Fibroblast of villous mesenchyme (primary cell): ENCODE data around the gene GDF2. TPM values are rescaled to one million over a fixed set of nuclear protein-coding genes. Genes with fewer than 3 reads are reported as not detected.

ENCODE experiments used
- DNase-seq: peaks from one replicate; pipeline ENCODE4 v3.0.0-alpha.2; 2010; ENCODE audit warnings: low read depth
- H3K4me3 ChIP-seq: 2 replicates; pipeline ENCODE4 v1.5.1; 2011; ENCODE audit warnings: low read depth, mild to moderate bottlenecking, low read length
- CTCF ChIP-seq: IDR thresholded peaks from 2 replicates; pipeline ENCODE4 v1.5.1; 2012; ENCODE audit warnings: low read depth, mild to moderate bottlenecking, low read length; ENCODE audit not compliant: insufficient read depth
- total RNA-seq: library from RNA; depleted of rRNA; stranded (reverse); fragments of >200 nt; gene quantifications from 2 replicates; pipeline ENCODE4 v1.2.3, GENCODE V29; 2012

GDF2 gene
- total RNA-seq, 1 donor: not detected

GRCh38 chr10:47297866-47298540 is 24.3 kb upstream of the GDF2 start:
- TF ChIP-seq CTCF: no peak
- no peak for DNase-seq
- H3K4me3 ChIP-seq: no peak overlapping the region

- H3K4me3 ChIP-seq: no peak overlapping the region
- TF ChIP-seq CTCF: no peak
- no peak for DNase-seq
These were observed 23.5 kb upstream of the GDF2 start for GRCh38 chr10:47298715-47299114.

- no peak within 1 kb of the TSS for H3K4me3 ChIP-seq
- TF ChIP-seq CTCF: no peak
These were observed 22.4 kb upstream of the GDF2 start, which contains the start of gene GDF10 for GRCh38 chr10:47299611-47300428. Gene GDF10, plus strand, starts transcription at chr10:47300197. Its CDS starts 455 bp downstream, at chr10:47300652.

GRCh38 chr10:47300429-47300931 is 21.8 kb upstream of the GDF2 start:
- TF ChIP-seq CTCF: no peak
- H3K4me3 ChIP-seq: no peak overlapping the region
- DNase-seq: no peak

More at GRCh38 chr10:47299611-47300428, 22.4 kb upstream of the GDF2 start, which contains the start of gene GDF10:
- no peak for DNase-seq

- no peak overlapping the region for H3K4me3 ChIP-seq
- DNase-seq: no peak
- TF ChIP-seq CTCF: no peak
These were observed 20.4 kb upstream of the GDF2 start for GRCh38 chr10:47301833-47302232.

GRCh38 chr10:47303105-47303504 is 19.1 kb upstream of the GDF2 start:
- TF ChIP-seq CTCF: no peak
- H3K4me3 ChIP-seq: no peak overlapping the region

More at GRCh38 chr10:47303105-47303504, 19.1 kb upstream of the GDF2 start:
- DNase-seq: no peak
